ENCODE results near the gene SNRNP200.

DNA sequence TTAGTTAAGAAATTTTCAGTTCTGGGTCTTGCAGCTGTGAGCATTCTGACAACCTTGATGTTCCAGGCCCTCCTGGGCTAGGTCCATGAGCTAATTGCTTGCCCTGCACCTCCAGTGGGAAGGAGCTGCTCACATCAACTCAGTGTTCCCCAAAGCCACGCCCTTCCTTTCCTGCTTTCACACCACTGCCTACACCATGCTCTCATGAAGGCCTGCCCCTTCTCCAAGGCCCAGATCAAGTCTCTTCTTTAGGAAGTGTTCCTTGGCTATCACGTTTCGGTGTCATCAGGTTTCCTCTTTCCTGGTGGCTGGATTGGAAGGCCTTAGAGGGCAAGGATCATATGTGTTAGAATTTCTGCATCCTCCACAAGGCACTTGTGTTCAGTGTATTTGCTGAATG lies 58.3 kb downstream of the SNRNP200 start:
- no peak for TF ChIP-seq CTCF (IDR thresholded peaks at IDR 0.05; ENCODE audit: low read length)
- no peak for TF ChIP-seq EZH2phosphoT487 (IDR thresholded peaks at IDR 0.05; ENCODE audit: low read length)
- no peak for TF ChIP-seq EZH2 (optimal IDR thresholded peaks at IDR 0.05; ENCODE audit: low read depth, low read length)
